K562 (cell line): ENCODE data around the gene HDAC9. TPM values are rescaled to one million over a fixed set of nuclear protein-coding genes. Genes with fewer than 3 reads are reported as not detected.

ENCODE experiments used
- ATAC-seq: fragments of 200-7000 bp; cut with Tn5 transposase; 3 replicates; pipeline ENCODE4 v1.9.1; 2020; ENCODE audit warnings: moderate library complexity
- BruUV-seq: library from RNA; stranded (reverse); fragments of 400-500 nt; replicated peaks from 2 replicates; lab custom pipeline; 2021; lab: Mats Ljungman, UMichigan
- CTCF ChIA-PET: fragments of 300-600 bp; formaldehyde crosslinking; extraction: SDS; loops from one replicate; lab custom pipeline; 2021; ENCODE audit warnings: low intra/inter-chr PET ratio; lab: Yijun Ruan, JAX
- POLR2A ChIA-PET: fragments of 300-600, 350-650 bp; sonication (Branson Sonifier 250); formaldehyde crosslinking; extraction: SDS; loops from one replicate; lab custom pipeline; 2021; ENCODE audit warnings: antibody characterized with exemption, inconsistent platforms; lab: Yijun Ruan, JAX
- DNase-seq, 4 experiments: peaks; one replicate each; pipeline versions ENCODE4 v3.0.0 to v3.0.0-alpha.2; 2011 to 2018; ENCODE audit warnings: low spot score in 3 of 4, mixed read lengths in 3 of 4; ENCODE audit errors: extremely low read depth in 1 of 4
- FAIRE-seq: peaks from 2 replicates; lab custom pipeline; 2011; peaks lifted over from hg19 to GRCh38; lab: Jason Lieb, UNC
- H2AFZ ChIP-seq: 2 replicates; pipeline ENCODE4 v1.6.0; 2011; ENCODE audit warnings: low read depth, low read length, control low read depth, inconsistent platforms
- H3K27ac ChIP-seq: fragments of 200-600 bp; 3 replicates; pipeline ENCODE4 v1.8.0; 2011; ENCODE audit warnings: low read depth, mild to moderate bottlenecking, control low read depth, inconsistent platforms, low read length, moderate library complexity, mixed read lengths; ENCODE audit errors: extremely low read depth
- H3K27me3 ChIP-seq, 2 experiments: fragments of 300-600 bp in 1 of 2; 2 replicates in 1 of 2; 3 replicates in 1 of 2; pipeline versions ENCODE4 v1.6.0 to v1.8.0; 2011; ENCODE audit warnings: inconsistent platforms in 2 of 2, low read length in 2 of 2, mild to moderate bottlenecking in 1 of 2, mixed read lengths in 1 of 2, moderate library complexity in 1 of 2; ENCODE audit not compliant: control insufficient read depth in 2 of 2, insufficient read depth in 2 of 2
- H3K36me3 ChIP-seq: fragments of 300-600 bp; 3 replicates; pipeline ENCODE4 v1.8.0; 2011; ENCODE audit warnings: mild to moderate bottlenecking, low read length, inconsistent platforms; ENCODE audit not compliant: control insufficient read depth, insufficient read depth
- H3K4me1 ChIP-seq, 2 experiments: fragments of 200-600 bp in 1 of 2; replicated peaks in 1 of 2; 2 replicates in 1 of 2; 3 replicates in 1 of 2; pipeline versions ENCODE4 v1.5.1 to v1.8.0; 2011; ENCODE audit warnings: inconsistent platforms in 2 of 2, low read length in 2 of 2, mild to moderate bottlenecking in 1 of 2, mixed read lengths in 1 of 2, moderate library complexity in 1 of 2; ENCODE audit not compliant: control insufficient read depth in 2 of 2, insufficient read depth in 2 of 2
- H3K4me2 ChIP-seq: 2 replicates; pipeline ENCODE4 v1.6.1; 2011; ENCODE audit warnings: low read length, control low read depth, inconsistent platforms, mixed read lengths; ENCODE audit not compliant: insufficient read depth
- H3K4me3 ChIP-seq: fragments of 200-600 bp; sonication (generic), shearing (Covaris generic); 2 replicates; pipeline ENCODE4 v1.5.1; 2016; ENCODE audit warnings: control low read depth, inconsistent platforms
- H3K79me2 ChIP-seq: fragments of 200-600 bp; 3 replicates; pipeline ENCODE4 v1.8.0; 2011; ENCODE audit warnings: low read length, inconsistent platforms; ENCODE audit not compliant: control insufficient read depth, insufficient read depth
- H3K9ac ChIP-seq, 2 experiments: 2 replicates each; pipeline versions ENCODE4 v1.6.0 to v1.6.1; 2011; ENCODE audit warnings: low read depth in 2 of 2, low read length in 2 of 2, control low read depth in 1 of 2, inconsistent platforms in 1 of 2, mild to moderate bottlenecking in 1 of 2, mixed read lengths in 1 of 2; ENCODE audit not compliant: insufficient read depth in 1 of 2
- H3K9me1 ChIP-seq: one replicate; pipeline ENCODE4 v1.6.0; 2011; ENCODE audit warnings: inconsistent platforms, mild to moderate bottlenecking, low read length, moderate library complexity; ENCODE audit not compliant: control insufficient read depth, insufficient read depth
- H3K9me3 ChIP-seq: replicated peaks from 2 replicates; pipeline ENCODE4 v1.5.1; 2011; ENCODE audit warnings: low read depth, low read length, inconsistent platforms; ENCODE audit not compliant: control insufficient read depth, insufficient read depth
- H4K20me1 ChIP-seq: replicated peaks from 2 replicates; pipeline ENCODE4 v1.6.1; 2011; ENCODE audit warnings: low read length, inconsistent platforms, mixed read lengths; ENCODE audit not compliant: control insufficient read depth, insufficient read depth
- HMBOX1 ChIP-seq: sonication (generic); IDR thresholded peaks from 2 replicates; pipeline ENCODE4 v1.6.1; 2016
- MCM3 ChIP-seq: fragments of 450-650 bp; IDR thresholded peaks from 2 replicates; pipeline ENCODE4 v1.6.1; 2016
- MEF2A ChIP-seq: IDR thresholded peaks from 2 replicates; pipeline ENCODE4 v1.6.1; 2011; ENCODE audit warnings: low read depth, mild to moderate bottlenecking, low read length, moderate library complexity; ENCODE audit not compliant: control insufficient read depth
- SP2 ChIP-seq: IDR thresholded peaks from 2 replicates; pipeline ENCODE4 v1.6.1; 2011; ENCODE audit warnings: mild to moderate bottlenecking, low read depth, low read length, moderate library complexity; ENCODE audit not compliant: poor library complexity, severe bottlenecking; ENCODE audit errors: extremely low read depth
- ZFP30 ChIP-seq: fragments of 250-450 bp; sonication (Bioruptor Pico); IDR thresholded peaks from 2 replicates; pipeline ENCODE4 v1.8.0; 2022; ENCODE audit warnings: moderate library complexity, mild to moderate bottlenecking, inconsistent platforms, borderline replicate concordance
- ZNF143 ChIP-seq: sonication (generic); formaldehyde crosslinking; IDR thresholded peaks from 2 replicates; pipeline ENCODE4 v1.9.0; 2022; ENCODE audit warnings: mild to moderate bottlenecking, missing genetic modification reagents
- ZNF764 ChIP-seq: fragments of 250-450 bp; sonication (Bioruptor Pico); IDR thresholded peaks from 2 replicates; pipeline ENCODE4 v1.4.0; 2020; ENCODE audit warnings: low read depth, mild to moderate bottlenecking, moderate library complexity
- WGBS: fragments of 100-300 bp; shearing (Covaris generic); methylation state at CpG from one replicate; pipeline ENCODE4 v1.1.6; 2016; ENCODE audit warnings: low coverage, mixed read lengths; ENCODE audit not compliant: insufficient coverage; ENCODE audit errors: missing lambda C conversion rate; 5-methylcytosine and 5-hydroxymethylcytosine counted together
- in situ Hi-C: fragments of 300-500 bp; cut with MboI; formaldehyde crosslinking; loops from 4 replicates; pipeline ENCODE4 v1.15.0; 2018; ENCODE audit warnings: inconsistent platforms, mixed read lengths
- intact Hi-C: fragments of 100-400 bp; cut with micrococcal nuclease; formaldehyde crosslinking; loops from 2 replicates; pipeline ENCODE4 v1.14.2; 2022
- polyA plus RNA-seq, 8 experiments: library from polyadenylated mRNA; depleted of rRNA in 4 of 8; stranded (reverse) in 5 of 8; unstranded in 3 of 8; fragments of >200 nt; fragmentation: Nextera tagmentation in 2 of 8; fragmentation: Illumina TruSeq in 1 of 8; extraction: Ambion mirVana in 2 of 8; extraction: Trizol in 1 of 8; gene quantifications; 2 replicates each; pipeline versions ENCODE4 v1.2.1 to v1.2.3, GENCODE V29; 2011 to 2014; ENCODE audit warnings: inconsistent platforms in 1 of 8, missing spikeins in 1 of 8
- total RNA-seq, 7 experiments: library from RNA; depleted of rRNA in 6 of 7; stranded (reverse); fragments of >200 nt in 6 of 7; fragmentation: Illumina TruSeq in 2 of 7; extraction: Trizol in 2 of 7; gene quantifications; 2 replicates each; pipeline versions ENCODE4 v1.2.1 to v1.2.3, GENCODE V29; 2011 to 2021; ENCODE audit warnings: low replicate concordance in 1 of 7
- TF ChIP-seq, protein P1 (sequence below), 2 experiments: fragments of 450-650 bp; IDR thresholded peaks; 2 replicates each; pipeline ENCODE4 v1.6.1; 2018; ENCODE audit warnings: mild to moderate bottlenecking in 2 of 2, low read depth in 1 of 2; ENCODE audit not compliant: partially characterized antibody in 2 of 2

HDAC9 gene
- total and polyA plus RNA-seq, 9 of the 15 experiments (the other 6 are each of a cell fraction or from before 2014, with no cell fraction given), result 0.08 to 0.91 (median 0.33) TPM

GRCh38 chr7:18706670-18707069, 211.1 kb downstream of the HDAC9 start:
- no peaks in the 10 kb centered on the region for H4K20me1 ChIP-seq
- no peaks in the 10 kb centered on the region for H3K79me2 ChIP-seq
- FAIRE-seq (no peak), ATAC-seq (no peak), DNase-seq (no peak)
- TF ChIP-seq MCM3, result no peak
- TF ChIP-seq SP2, result no peak
- no peak for TF ChIP-seq ZNF764 (CRISPR knock-in tag)
- TF ChIP-seq, protein P1, sequence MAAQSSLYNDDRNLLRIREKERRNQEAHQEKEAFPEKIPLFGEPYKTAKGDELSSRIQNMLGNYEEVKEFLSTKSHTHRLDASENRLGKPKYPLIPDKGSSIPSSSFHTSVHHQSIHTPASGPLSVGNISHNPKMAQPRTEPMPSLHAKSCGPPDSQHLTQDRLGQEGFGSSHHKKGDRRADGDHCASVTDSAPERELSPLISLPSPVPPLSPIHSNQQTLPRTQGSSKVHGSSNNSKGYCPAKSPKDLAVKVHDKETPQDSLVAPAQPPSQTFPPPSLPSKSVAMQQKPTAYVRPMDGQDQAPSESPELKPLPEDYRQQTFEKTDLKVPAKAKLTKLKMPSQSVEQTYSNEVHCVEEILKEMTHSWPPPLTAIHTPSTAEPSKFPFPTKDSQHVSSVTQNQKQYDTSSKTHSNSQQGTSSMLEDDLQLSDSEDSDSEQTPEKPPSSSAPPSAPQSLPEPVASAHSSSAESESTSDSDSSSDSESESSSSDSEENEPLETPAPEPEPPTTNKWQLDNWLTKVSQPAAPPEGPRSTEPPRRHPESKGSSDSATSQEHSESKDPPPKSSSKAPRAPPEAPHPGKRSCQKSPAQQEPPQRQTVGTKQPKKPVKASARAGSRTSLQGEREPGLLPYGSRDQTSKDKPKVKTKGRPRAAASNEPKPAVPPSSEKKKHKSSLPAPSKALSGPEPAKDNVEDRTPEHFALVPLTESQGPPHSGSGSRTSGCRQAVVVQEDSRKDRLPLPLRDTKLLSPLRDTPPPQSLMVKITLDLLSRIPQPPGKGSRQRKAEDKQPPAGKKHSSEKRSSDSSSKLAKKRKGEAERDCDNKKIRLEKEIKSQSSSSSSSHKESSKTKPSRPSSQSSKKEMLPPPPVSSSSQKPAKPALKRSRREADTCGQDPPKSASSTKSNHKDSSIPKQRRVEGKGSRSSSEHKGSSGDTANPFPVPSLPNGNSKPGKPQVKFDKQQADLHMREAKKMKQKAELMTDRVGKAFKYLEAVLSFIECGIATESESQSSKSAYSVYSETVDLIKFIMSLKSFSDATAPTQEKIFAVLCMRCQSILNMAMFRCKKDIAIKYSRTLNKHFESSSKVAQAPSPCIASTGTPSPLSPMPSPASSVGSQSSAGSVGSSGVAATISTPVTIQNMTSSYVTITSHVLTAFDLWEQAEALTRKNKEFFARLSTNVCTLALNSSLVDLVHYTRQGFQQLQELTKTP (IDR thresholded peaks at IDR 0.05; ENCODE audit: low read depth in 1 of 2, partially characterized antibody in 2 of 2), result no peak
- TF ChIP-seq HMBOX1, result no peak
- TF ChIP-seq MEF2A, result no peak
- TF ChIP-seq ZFP30 (CRISPR knock-in tag), result no peak
- TF ChIP-seq ZNF143 (CRISPR knock-in tag), result no peak
- H3K4me2 ChIP-seq, result no peak overlapping the region
- BruUV-seq, result no TSS peak
- no peaks in the 10 kb centered on the region for H3K9me1 ChIP-seq
- 0% methylated on average over 3 of the region's 3 CpGs for WGBS
- H3K9me3 ChIP-seq, result no peaks in the 10 kb centered on the region
- no peak overlapping the region for H2AFZ ChIP-seq
- in situ Hi-C loops, result no loop called here
- no peak overlapping the region for H3K4me3 ChIP-seq
- CTCF ChIA-PET, result no interaction called here
- no peak overlapping the region for H3K27ac ChIP-seq
- POLR2A ChIA-PET, result no interaction called here
- H3K27me3 ChIP-seq, result no peaks in the 10 kb centered on the region
- no peaks in the 10 kb centered on the region for H3K36me3 ChIP-seq
- intact Hi-C loops, result no loop called here
- H3K4me1 ChIP-seq, result no peaks in the 10 kb centered on the region
- no peak overlapping the region for H3K9ac ChIP-seq
